ENCODE results near the gene CKM.

DNA sequence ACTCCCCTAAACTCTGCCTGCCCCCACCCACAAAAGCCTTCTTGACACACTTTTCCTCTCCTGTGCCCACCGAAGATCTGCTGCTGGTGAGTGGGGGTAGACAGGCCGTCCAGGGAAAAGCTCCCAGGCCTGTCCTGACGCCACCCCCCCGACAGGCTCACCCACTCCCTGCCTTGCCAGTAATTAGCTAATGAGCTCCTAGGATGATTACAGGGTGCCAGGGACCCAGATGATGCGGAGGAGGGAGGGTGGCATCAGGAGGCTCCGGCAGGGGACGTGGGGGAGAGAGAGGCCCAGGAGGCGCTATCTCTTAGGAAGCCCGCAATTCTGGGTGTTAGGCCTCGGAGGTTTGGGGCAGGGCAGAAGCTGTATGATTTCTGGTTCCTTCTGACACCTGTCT is 44.6 kb downstream of the CKM start:
- TF ChIP-seq, protein P1, sequence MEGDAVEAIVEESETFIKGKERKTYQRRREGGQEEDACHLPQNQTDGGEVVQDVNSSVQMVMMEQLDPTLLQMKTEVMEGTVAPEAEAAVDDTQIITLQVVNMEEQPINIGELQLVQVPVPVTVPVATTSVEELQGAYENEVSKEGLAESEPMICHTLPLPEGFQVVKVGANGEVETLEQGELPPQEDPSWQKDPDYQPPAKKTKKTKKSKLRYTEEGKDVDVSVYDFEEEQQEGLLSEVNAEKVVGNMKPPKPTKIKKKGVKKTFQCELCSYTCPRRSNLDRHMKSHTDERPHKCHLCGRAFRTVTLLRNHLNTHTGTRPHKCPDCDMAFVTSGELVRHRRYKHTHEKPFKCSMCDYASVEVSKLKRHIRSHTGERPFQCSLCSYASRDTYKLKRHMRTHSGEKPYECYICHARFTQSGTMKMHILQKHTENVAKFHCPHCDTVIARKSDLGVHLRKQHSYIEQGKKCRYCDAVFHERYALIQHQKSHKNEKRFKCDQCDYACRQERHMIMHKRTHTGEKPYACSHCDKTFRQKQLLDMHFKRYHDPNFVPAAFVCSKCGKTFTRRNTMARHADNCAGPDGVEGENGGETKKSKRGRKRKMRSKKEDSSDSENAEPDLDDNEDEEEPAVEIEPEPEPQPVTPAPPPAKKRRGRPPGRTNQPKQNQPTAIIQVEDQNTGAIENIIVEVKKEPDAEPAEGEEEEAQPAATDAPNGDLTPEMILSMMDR (IDR thresholded peaks at IDR 0.05): no peak
- TF ChIP-seq POLR2A (IDR thresholded peaks at IDR 0.05): no peak

All from thyroid gland (tissue), 4 donors.